HG03196 (cell line): ENCODE results near the gene SLC39A3.
A peak's percentile ranks its signal among the peaks of the same experiment; 100 is the strongest.

Source experiments
- ATAC-seq: cut with Tn5 transposase; IDR thresholded peaks from one replicate; pipeline ENCODE4 v1.9.1; 2021; ENCODE audit not compliant: unreplicated experiment

The SLC39A3 gene, protein sequence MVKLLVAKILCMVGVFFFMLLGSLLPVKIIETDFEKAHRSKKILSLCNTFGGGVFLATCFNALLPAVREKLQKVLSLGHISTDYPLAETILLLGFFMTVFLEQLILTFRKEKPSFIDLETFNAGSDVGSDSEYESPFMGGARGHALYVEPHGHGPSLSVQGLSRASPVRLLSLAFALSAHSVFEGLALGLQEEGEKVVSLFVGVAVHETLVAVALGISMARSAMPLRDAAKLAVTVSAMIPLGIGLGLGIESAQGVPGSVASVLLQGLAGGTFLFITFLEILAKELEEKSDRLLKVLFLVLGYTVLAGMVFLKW

DNA sequence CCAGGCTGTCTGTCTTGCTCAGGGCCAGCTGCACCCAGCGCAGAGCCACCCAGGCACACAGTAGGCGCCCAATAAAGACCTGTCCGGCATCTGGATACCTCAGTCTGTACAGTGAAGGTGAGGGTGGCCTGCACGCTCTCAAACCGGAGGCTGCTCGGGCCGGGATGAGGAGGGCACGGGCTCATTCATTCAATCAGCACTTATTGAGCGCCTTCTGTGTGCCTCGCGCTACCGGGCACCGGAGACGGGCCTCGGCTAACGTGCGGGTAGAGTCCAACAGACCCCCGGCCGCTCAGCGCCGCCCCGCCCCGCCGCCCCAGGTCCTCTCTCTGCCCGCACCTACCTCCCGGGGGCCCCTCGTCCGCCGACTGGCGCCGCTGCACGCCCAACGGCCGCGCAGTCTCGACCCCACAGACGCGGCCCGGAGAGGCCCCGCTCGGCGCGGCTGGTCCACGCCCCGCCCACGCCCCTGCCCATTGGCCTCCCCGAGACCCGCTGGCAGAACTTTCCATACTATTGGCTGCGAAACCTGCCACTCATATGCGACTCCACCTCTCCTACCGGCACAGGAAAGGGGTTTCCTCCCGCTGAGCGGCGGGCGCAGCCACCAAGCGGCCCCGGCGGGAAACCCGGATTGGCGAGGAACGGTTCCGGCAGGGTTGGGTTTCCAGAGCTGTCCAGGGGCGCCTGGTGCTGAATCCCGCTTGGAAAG is at the start of gene SLC39A3:
Gene SLC39A3 (minus strand): TSS at position 416 of the 712 bp plus-strand sequence. CDS start 2,760 bp downstream, outside the sequence.
- ATAC-seq: peak; percentile 84

DNA sequence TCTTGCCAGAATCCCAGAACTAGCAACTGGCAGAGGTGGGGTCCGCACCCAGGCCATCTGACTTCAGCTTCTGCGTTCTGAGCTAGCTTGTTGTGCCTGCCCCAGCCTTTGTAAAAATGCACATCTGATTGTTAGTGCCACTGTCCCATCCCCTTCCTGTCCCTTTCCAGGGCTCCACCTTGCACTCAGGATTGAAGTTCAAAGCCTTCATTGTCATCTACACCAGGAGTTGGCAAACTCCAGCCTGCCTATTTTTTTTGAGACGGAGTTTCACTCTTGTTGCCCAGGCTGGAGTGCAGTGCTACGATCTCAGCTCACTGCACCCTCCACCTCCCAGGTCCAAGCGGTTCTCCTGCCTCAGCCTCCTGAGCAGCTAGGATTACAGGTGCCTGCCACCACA is 48.4 kb upstream of the SLC39A3 start:
- ATAC-seq: no peak

DNA sequence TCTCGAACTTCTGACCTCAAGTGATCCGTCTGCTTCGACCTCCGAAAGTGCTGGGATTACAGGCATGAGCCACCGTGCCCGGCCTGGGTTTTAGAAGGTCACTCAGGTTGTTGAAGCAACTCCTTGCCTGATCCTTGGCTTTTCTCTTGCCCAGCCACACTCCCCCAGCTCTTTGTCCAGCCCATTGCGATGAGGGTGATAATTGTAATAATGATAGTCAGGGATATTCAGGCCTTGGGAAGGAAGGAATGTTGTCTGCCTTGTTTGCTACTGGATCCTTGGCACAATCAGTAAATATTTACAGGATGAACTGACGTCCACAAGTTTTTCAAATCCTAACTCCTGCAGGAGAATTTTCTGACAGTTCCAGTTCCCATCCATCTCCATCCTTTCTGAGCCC is 47.3 kb upstream of the SLC39A3 start:
- no peak for ATAC-seq

DNA sequence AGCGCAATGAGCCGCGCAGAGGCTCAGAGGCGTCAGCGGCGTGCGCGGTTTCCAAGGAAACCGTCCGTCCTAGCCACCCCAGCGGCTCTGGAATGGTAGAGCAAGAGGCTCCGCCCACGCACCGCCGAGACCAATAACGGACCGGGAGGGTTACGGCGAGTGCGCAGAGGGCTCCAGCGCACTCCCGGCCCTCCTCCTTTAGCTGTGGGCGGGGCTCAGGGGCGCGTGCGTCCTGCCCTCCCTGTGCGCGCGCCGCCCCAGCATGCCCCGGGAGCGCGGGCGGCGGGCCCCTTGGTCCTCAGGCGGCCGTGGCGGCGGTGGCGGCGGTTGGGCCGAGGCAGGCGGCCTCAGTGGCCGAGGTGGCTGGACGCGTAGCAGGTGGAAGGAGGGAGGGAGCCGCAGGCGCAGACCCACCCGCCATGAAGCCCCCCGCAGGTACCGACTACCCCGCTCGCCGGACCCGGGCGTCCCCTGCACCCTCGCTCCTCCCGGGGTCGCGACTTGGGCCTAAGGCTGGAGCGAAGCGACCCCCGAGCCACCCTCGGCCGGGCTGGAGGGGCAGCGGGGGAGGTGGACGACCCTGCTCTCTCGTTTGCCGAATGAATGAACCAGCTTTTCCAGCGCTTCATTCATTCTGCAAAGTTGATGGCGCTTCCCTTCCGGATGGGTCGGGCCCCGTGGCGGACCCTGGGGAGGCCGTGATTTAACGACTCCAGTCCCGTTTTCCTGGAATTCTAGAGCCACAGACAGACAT is 45.6 kb upstream of the SLC39A3 start, which contains the start of gene THOP1:
Gene THOP1 (plus strand): TSS at position 260 of the 754 bp plus-strand sequence. CDS start 160 bp downstream, at position 420.
- peak; percentile 67 for ATAC-seq

DNA sequence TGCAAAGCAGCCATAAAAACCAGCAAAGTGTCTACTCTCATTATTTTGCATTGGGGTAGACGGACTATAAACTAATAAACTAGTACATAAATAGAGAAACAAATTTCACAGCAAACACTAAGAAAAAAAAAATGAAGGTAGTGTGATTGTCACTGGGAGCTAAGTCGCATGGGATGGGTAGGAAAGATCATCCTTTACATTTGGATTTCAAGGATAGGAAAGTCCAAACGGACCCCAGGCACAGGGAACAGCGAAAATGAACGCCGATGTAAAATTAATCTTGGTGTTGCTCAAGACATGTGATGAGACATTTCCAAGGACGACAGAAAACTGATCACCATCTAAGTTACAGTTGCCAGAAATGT is 43.9 kb upstream of the SLC39A3 start:
- no peak for ATAC-seq

DNA sequence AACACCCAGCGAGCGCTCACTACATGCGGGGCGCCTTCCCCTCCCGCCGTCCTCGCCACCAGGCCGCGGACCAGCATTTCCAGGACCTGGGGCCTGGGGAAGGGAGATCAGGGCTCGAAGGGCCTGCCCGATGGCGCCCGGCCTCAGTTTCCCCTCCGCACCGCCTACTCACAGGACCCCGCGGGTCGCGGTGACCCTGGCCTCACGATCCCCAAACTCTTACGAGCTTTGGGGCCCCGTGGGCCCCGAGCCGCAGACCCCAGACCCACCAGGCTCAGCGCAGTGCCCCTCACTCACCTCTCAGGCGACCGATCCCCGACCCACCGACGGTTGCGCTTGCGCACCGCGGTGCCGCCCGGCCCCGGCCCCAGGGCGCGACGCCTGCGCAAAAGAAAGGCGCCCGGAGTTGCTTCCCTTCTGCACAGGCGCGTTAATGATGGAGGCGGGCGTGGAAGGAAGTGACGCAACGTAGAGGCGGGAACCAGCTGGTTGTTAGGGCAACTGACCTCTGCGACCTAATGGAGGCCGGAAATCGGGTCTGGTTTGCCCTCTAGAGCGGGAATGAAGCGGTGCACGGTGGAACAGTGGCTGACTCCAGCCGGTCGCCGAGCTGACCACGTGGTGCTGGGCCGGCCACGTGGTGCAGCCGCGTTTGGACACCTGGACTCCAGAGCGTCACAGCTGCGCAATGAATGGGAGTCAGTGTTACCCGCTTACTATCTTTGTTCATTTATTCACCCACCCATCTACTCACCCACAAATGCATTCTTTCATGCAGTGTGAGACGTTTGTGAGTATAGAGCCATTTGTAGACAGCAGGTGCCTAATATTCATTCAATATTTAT is 43.3 kb upstream of the SLC39A3 start, which contains the start of gene SGTA:
Gene SGTA (minus strand): TSS at position 338 of the 845 bp plus-strand sequence. CDS start 14,205 bp downstream, outside the sequence.
- peak; percentile 81 for ATAC-seq

DNA sequence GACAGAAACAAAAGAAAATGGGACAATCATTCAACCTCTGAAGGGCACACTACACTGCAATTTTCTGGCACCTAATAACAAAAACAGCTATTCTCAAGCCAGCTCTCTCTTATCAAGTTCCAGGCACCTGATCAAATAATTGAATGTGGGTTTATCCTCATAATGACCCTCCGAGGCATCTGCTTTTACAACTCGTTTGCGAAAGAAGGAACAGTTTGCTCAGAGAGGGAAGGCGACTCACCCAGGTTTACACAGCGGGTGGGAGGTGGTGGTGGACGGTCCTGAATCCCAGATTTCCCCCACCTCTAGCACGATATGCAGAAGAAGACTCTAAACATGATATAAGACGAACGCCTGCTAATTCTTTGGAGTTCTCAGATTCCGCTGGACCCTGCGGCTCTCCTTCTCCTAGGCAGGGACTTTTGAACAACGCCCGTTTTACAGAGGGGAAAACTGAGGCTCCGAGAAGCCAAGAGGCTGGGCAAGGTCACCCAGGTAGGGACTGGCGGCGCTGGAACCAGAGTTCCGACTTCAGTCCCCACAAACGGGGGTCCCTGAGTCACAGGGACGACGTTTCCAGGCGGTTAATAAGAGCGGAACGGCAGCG is 42.6 kb upstream of the SLC39A3 start:
- no peak for ATAC-seq

DNA sequence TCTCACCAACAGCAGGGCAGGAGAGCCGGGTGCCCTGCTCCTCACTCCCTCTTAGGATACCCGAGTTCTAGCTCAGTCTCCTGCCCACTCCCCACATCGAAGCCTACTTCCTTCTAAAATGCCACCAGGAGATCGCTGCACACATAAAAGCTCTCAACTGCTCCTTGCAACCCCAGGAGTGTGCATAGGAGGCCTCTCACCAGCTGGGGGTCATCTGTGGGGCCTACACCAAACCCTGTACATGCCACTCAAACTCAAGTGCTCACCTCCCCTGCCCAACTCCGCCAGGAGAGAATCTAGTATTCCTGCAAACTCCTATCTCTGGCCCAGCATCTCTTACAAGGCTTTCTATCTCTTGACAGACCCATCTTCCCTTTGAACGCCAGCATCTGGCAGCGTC is 40.5 kb upstream of the SLC39A3 start:
- ATAC-seq: no peak

DNA sequence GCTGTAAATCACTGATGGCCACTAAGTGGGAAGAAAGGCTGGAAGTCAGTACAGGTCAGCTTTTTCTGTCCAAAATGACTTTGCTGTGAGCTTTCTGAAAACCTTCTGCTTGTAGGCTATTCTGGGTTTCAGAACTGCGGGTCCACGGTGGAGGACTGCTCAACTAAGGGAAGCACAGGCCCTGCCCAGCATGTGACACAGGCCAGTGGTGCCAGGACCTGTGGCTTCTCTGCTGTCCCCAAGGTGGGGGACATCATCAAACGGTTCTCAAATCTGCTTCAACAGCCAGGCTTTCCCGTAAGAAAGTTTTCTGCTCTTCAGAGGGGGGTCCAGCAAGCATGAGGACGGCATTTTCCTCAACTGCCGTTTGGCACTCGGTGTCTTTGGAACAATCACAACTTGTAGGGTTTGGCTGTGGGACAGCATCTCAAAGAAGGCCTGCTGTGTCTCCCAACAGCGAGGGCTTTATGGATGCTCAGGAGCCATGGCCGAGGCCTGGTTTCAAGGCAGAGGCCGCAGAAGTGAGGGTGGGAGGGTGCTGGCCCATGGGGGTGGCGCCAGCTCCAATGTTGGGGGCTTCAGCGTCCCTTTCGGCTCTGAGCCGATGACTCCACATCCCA is 39.4 kb upstream of the SLC39A3 start:
- no peak for ATAC-seq

DNA sequence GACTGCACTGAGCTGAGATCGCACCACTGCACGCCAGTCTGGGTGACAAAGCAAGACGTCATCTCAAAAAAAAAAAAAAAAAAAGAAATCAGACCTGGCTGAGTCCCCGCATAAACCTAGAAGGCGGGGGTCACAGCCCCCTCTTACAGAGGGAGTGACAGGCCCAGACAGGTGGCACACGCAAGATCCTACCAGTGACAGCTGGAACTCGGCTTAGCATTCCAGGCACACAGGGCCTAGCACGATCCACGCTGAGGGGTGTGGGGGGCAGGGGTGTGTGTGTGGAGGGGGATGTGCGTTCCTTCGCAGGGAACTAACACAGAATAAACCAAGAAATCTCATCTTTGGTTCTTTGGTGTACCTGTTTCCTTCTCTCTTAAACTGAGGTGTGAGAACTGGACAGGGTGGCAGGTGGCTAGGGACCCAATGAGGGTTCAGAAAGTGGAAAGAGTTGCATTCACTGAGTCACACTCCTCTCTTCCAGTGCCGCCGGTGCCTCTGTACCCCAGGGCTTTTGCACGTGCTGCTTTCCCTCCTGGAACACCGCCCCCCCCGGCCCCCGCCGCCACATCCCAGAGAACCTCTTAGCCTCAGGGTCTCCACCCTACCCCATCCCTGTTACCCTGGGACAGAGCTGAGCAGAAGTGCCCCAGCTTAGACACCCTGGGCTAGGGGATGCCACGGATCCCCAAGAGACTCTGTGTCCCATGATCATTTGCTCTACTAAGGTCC is 38.3 kb upstream of the SLC39A3 start:
- ATAC-seq: no peak

DNA sequence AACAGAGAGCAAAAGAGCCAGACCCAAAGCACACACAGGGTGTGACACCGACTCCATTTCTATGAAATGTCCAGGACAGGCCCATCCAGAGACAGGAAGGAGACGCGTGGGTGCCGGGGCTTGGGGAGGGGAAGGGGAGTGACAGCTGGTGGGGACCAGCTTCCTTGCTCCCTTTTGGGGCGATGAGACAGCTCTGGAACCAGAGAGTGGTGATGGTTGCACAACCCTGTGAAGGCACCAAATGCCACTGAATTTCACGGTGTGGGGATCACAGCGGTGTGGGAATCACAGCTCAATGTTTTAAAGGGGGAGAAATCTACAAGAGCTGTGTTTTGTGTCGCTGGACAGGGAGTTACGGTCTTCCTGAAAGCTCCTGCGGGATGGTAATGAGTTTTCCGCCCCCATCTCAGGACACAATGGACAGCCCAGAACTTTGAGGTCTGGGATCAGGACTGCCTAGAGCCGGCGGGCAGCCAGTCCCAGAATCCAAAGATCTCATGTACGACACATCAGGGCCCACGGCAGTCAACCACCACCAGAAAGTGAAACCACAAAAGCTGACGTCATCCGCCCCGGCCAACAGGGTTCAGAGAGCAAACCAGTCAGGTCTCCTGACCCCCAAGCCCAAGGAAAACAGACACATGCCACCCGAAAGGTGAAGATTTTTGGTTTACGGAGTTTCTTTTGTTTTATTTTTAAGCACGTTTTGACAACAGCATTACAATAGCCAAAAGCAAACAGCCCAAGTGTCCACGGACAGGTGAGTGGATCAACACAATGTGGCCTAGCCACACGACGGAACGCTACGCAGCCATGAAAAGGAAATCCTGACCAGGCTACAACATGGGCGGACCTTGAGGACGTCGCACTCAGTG is 36.0 kb upstream of the SLC39A3 start:
- ATAC-seq: no peak

DNA sequence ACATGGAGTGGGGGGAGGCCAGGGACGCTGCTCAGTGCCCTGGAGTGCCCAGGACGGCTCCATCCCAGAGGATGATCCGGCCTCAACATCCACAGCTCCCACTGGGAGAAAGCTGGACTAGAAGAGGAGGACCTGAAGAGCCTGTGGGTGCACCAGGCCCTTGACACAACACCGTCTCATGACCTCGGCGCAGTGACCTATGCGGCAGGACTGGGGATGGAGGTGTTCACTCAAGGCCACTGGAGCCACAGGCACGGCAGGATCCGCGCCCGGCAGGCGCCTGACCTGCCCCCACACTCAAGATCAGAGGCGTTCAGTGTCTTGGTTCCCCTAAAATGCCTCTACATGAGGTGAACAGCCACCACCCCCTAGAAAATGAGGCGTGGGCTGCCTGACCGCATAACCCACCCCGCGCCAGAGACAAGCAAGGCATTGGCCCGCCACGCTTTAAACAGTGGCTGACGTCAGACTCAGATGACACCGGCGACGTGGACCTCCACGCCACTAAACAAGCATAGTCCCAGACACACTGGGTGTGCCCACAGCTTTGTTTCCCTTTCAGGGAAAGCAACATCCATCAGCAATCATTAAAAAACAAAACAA is 35.2 kb upstream of the SLC39A3 start:
- ATAC-seq: no peak

DNA sequence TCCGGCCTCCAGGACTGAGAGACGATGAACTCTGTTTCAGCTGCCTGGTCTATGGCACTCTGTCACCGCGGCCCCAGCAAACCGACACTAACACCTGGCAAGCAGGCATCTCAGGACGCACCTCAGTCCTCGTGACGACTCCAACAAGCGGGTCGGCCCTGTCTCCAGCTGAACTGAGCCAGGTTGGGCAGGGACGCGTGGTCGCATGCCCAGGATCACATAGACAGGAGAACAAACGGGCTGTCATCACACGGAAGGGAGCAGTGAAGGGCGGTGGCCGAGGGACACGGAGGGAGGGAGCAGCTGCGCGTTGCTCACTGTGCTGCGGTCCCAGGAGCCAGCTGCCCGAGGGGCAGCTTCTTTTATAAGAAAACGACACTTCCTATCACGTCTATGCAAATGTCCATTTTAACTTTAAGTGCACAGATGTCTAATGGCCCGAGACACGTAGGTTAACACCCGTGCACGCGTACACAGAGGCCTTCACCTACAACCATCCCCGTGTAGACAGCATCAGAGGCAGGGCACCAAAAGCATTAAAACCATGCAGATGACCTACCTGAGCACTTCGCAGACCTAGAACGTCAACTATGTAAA is 34.4 kb upstream of the SLC39A3 start:
- ATAC-seq: no peak

DNA sequence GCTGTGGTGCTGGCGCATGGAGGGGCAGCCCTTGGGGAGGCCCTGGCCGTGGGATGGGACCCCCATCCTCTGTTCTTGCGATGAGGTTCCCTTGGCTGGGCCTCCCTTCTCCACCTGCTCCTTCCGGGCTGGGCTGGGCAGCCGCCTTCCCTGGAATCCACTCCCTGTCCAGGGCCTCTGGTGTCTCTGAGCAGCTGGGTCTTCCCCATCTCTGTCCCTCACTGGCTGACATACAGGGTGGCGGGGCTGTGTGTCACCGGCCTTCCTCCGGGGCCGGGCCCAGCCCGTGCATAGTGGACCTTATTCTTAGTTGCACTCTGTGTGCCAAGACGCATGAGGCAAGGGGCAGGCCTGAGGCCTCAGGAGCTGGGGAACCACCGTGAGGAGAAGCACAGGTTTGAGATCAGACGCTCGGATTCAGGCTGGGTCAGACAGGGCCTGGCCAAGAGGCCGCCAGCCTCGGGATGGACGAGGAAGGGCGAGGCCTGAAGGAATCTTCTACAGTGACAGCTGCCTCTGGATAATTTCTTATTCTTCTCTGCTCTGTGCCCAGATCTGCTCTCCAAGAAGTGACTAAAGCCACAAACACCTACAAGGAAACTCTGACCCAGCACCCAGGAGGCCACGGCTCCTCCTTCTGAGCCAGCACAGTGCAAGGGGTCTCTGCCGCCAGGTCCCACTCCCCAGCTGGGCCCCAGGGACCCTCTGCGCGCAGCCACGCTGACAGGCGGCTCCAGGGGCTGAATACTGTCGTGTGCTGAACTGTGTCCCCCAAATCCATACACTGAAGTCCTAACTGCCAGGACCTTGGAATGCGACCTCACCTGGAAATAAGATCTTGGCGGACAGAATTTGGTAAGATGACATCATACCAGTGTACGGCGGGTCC is 32.2 kb upstream of the SLC39A3 start:
- ATAC-seq: no peak

DNA sequence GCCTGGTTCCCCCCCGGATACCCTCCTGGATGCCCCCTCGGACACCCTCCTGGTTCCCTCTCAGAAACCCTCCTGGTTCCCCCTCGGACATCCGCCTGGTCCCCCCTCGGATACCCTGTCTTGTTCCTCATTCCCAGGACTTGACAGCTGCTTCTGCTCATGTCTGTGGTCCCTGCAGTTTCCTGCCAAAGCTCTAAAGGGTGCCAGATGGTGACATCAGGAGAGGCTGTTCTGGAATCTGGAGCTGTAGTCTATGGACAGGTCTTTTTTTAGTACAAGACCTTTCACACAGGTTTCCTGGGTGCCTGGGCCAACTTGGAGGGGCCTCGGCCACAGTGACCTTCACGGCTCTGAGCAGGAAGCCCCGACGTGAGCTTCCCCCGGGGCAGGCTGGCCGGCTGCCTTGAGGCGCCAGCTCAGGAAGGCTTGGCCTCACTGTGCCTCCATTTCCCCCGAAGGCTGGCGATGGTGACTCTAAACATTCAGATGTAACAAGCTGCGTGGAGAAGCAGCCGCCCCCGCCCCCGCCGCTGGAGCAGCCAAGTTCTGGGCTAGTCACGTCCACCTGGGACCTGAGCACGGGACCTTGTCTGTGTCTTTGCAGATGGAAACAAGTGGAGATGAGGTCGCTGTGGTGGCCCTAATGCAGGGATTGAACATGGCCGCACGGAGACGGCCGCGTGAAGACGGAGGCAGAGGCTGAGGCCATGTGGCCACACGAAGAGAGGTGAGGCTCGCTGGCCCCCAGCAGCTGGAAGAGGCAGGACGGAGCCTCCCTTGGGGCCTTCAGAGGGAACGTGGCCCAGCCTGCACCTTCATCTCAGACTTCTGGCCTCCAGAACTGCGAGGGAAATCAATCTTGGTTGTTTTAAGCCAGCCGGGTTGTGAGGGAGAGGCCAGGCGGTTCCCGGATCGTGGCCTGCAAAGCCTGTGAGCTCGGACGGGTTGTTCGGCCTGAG is 30.5 kb upstream of the SLC39A3 start:
- no peak for ATAC-seq
